H1 (cell line): Measurements from ENCODE around the gene HADHB. TPM values are rescaled to one million over a fixed set of nuclear protein-coding genes. Genes with fewer than 3 reads are reported as not detected.

Experiments used
- ASH2L ChIP-seq: fragments of 200-600, 300-600 bp; sonication (generic); IDR thresholded peaks from one replicate; pipeline ENCODE4 v1.7.1; 2017; ENCODE audit warnings: low read length
- CBX8 ChIP-seq: fragments of 300-800, 300-1000 bp; sonication (generic); IDR thresholded peaks from 2 replicates; pipeline ENCODE4 v1.7.1; 2016; ENCODE audit warnings: low read depth, low read length, borderline replicate concordance
- CHD1 ChIP-seq: IDR thresholded peaks from 2 replicates; pipeline ENCODE4 v1.6.1; 2012; ENCODE audit warnings: low read depth, low read length, improper control_type of control experiment
- CHD2 ChIP-seq: IDR thresholded peaks from 2 replicates; pipeline ENCODE4 v1.6.1; 2012; ENCODE audit warnings: low read length, improper control_type of control experiment
- CHD7 ChIP-seq: fragments of 300-600 bp; sonication (generic); IDR thresholded peaks from 2 replicates; pipeline ENCODE4 v1.7.1; 2012; ENCODE audit warnings: low read length, moderate library complexity, mild to moderate bottlenecking, inconsistent platforms; ENCODE audit not compliant: insufficient replicate concordance
- EGR1 ChIP-seq: IDR thresholded peaks from 2 replicates; pipeline ENCODE4 v1.6.1; 2011; ENCODE audit warnings: low read depth, low read length, borderline replicate concordance
- FOSL1 ChIP-seq: IDR thresholded peaks from 2 replicates; pipeline ENCODE4 v1.6.1; 2011; ENCODE audit warnings: mild to moderate bottlenecking, low read depth, low read length, moderate library complexity; ENCODE audit not compliant: insufficient read depth
- RFX5 ChIP-seq: IDR thresholded peaks from 2 replicates; pipeline ENCODE4 v1.6.1; 2011; ENCODE audit warnings: low read depth, low read length, improper control_type of control experiment, borderline replicate concordance
- SIN3A ChIP-seq, 2 experiments: IDR thresholded peaks in 1 of 2; conservative IDR thresholded peaks in 1 of 2; 2 replicates each; pipeline ENCODE4 v1.6.1; 2011 to 2012; ENCODE audit warnings: low read length in 2 of 2, improper control_type of control experiment in 1 of 2, low read depth in 1 of 2, mild to moderate bottlenecking in 1 of 2
- SIRT6 ChIP-seq: IDR thresholded peaks from one replicate; pipeline ENCODE4 v1.7.1; 2012; ENCODE audit warnings: low read length, inconsistent platforms
- SP1 ChIP-seq: IDR thresholded peaks from 2 replicates; pipeline ENCODE4 v1.6.1; 2011; ENCODE audit warnings: low read depth, low read length
- SP2 ChIP-seq: IDR thresholded peaks from 2 replicates; pipeline ENCODE4 v1.6.1; 2012; ENCODE audit warnings: mild to moderate bottlenecking, low read length, inconsistent platforms
- TEAD4 ChIP-seq: IDR thresholded peaks from 2 replicates; pipeline ENCODE4 v1.6.1; 2012; ENCODE audit warnings: low read depth, low read length, inconsistent platforms, mixed read lengths
- polyA plus RNA-seq, 7 experiments: library from polyadenylated mRNA; depleted of rRNA in 3 of 7; stranded (reverse) in 5 of 7; unstranded in 2 of 7; fragments of >200 nt in 5 of 7; fragments of 200-250 nt in 2 of 7; gene quantifications; 1 replicate in 5 of 7; 2 replicates in 1 of 7; 4 replicates in 1 of 7; pipeline versions ENCODE4 v1.2.1 to v1.2.3, GENCODE V29; 2011 to 2013; ENCODE audit warnings: missing spikeins in 2 of 7, mixed read lengths in 2 of 7
- total RNA-seq: library from RNA; stranded (reverse); fragmentation: NEBNext Ultra II Directional; extraction: Animal tissue kit (Norgen Biotek cat#: 25700); gene quantifications from 2 replicates; pipeline ENCODE4 v1.2.1, GENCODE V29; 2021

The HADHB gene
- total and polyA plus RNA-seq, 2 of the 8 experiments (the other 6 are each of a cell fraction or from before 2014, with no cell fraction given) = 47.7 to 52.3 TPM

- no peak for TF ChIP-seq CHD7
- TF ChIP-seq SIN3A (conservative IDR thresholded peaks at IDR 0.05 in 1 of 2, IDR thresholded peaks at IDR 0.05 in 1 of 2; ENCODE audit: low read depth in 1 of 2, low read length in 2 of 2) = 0 out of 4 replicates have a peak, but pooled peaks of 1 of the 2 experiments have one; percentile 4
- TF ChIP-seq CHD2 = no peak
- 0 out of 2 replicates have a peak, but pooled peaks have one; percentile 15 for TF ChIP-seq FOSL1
- no peak for TF ChIP-seq RFX5
- TF ChIP-seq CBX8 = no peak
- no peak for TF ChIP-seq EGR1
- TF ChIP-seq CHD1 = no peak
- no peak for TF ChIP-seq ASH2L
- no peak for TF ChIP-seq SP2
- no peak for TF ChIP-seq SIRT6
- TF ChIP-seq SP1 = no peak
- TF ChIP-seq TEAD4 = no peak
These were observed 53.5 kb downstream of the HADHB start (continued) for GRCh38 chr2:26298286-26298637.
